Vagina (tissue), 2 donors: Measurements from ENCODE around the gene PSMA8.

ENCODE experiments used
- POLR2AphosphoS5 ChIP-seq, 2 donors: sonication (generic); formaldehyde crosslinking; IDR thresholded peaks; one replicate each; pipeline ENCODE4 v1.9.0; 2017; ENCODE audit warnings: antibody characterized with exemption in 2 of 2, mild to moderate bottlenecking in 2 of 2, low read depth in 1 of 2; ENCODE audit not compliant: insufficient read depth in 1 of 2
- TF ChIP-seq, protein P1 (sequence below), 3 experiments: fragments of 450-650 bp in 2 of 3; fragments of 200-600 bp in 1 of 3; sonication (generic) in 1 of 3; IDR thresholded peaks; one replicate each; pipeline ENCODE4 v1.5.1; 2017 to 2019; ENCODE audit warnings: antibody characterized with exemption in 3 of 3, mild to moderate bottlenecking in 2 of 3, moderate library complexity in 2 of 3

DNA sequence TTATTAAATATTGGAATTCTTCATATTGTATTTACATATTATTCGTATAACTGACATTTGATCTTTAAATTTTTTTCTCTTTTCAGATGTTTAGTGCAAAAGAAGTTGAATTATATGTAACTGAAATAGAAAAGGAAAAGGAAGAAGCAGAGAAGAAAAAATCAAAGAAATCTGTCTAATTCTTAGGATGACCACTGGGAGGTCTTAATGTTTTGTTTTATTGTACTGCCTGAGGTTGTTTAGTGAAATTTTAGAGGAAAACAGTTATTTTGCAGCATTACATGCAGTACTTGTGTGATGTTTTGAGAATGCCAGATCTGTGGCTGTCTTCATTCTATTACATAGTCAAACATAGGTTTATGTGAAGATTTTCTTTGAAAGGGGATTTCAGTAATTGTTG, 58.6 kb downstream of the PSMA8 start:
- TF ChIP-seq, protein P1, sequence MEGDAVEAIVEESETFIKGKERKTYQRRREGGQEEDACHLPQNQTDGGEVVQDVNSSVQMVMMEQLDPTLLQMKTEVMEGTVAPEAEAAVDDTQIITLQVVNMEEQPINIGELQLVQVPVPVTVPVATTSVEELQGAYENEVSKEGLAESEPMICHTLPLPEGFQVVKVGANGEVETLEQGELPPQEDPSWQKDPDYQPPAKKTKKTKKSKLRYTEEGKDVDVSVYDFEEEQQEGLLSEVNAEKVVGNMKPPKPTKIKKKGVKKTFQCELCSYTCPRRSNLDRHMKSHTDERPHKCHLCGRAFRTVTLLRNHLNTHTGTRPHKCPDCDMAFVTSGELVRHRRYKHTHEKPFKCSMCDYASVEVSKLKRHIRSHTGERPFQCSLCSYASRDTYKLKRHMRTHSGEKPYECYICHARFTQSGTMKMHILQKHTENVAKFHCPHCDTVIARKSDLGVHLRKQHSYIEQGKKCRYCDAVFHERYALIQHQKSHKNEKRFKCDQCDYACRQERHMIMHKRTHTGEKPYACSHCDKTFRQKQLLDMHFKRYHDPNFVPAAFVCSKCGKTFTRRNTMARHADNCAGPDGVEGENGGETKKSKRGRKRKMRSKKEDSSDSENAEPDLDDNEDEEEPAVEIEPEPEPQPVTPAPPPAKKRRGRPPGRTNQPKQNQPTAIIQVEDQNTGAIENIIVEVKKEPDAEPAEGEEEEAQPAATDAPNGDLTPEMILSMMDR (IDR thresholded peaks at IDR 0.05), result no peak
- no peak for TF ChIP-seq POLR2AphosphoS5 (IDR thresholded peaks at IDR 0.05; ENCODE audit: insufficient read depth in 1 of 2, low read depth in 1 of 2)
